GM18502 (cell line): ENCODE data around the gene LTBP1.

Source experiments
- ATAC-seq: cut with Tn5 transposase; IDR thresholded peaks from one replicate; pipeline ENCODE4 v1.9.1; 2021; ENCODE audit warnings: mild to moderate bottlenecking; ENCODE audit not compliant: unreplicated experiment, poor library complexity

The LTBP1 gene

DNA sequence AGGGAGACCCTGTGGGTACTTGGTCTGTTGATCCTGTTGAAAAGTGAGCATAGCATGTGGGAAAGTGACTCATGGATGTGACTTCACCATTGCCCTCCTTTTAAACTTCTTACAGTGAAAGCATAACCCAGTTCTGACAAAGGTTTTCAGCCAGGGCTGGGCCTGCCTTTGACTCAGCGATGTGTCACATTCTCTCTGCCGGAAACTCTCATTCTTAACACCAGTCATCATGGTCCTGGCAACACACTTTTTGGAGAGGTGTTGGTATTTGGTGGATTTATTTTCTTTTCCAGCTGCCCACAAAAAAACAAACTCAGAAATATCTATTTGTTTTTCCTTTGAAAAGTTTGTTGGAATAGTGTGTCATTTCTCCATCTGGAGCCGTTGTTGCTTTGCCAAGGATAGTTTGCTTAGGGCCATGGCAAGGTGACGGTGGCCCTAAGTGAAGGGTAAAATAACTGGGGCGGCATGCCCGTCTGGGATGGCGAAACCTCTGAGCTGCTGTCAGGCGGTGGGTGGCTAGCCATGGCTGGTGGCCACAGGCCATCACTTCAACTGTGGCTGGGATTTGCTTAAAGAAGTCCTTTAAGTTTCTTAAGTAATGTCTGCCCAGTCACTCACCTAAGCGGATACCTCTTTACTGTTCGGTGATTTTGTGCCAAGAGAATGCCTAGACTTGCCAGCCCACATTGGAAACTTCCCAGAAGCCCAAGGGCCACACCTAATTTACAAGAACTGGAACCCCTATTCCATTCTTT lies 123.3 kb downstream of the LTBP1 start:
- no peak for ATAC-seq

DNA sequence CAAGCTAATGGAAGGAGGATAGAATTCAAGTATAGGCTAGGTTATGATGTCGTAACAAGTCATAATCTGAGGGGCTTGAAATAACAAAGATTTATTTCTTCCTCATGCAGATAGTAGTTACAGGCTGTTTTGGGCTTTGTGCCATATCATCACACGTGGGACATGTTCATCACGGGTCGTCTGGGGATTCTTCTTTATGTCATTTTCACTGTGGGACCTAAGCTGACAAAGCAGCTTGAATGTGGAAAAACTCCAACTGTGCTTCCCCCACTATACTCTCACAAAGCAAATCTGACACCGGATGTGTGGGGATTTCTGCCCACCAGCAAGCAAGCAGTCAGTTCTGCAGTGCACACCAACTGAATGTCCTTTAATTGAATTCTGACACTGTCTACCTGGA lies 124.8 kb downstream of the LTBP1 start:
- no peak for ATAC-seq

DNA sequence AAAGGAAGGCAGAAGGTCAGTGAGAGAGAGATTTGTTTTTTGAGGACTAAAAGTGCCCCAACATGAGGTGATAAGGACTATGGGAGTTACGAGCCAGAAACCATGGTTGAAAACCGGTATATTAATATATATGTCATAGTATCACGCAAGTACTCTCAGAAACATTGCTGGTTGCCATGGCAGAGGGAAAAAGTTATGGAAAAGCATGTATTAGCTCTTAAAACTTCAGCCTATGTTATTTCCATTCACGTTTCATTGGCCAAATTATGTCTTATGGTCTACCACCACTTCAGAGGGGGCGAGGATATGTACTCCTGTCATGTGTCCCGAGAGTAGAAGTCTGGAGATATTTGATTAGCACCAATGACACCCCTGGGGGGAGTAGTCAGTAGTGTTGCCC lies 125.9 kb downstream of the LTBP1 start:
- no peak for ATAC-seq

DNA sequence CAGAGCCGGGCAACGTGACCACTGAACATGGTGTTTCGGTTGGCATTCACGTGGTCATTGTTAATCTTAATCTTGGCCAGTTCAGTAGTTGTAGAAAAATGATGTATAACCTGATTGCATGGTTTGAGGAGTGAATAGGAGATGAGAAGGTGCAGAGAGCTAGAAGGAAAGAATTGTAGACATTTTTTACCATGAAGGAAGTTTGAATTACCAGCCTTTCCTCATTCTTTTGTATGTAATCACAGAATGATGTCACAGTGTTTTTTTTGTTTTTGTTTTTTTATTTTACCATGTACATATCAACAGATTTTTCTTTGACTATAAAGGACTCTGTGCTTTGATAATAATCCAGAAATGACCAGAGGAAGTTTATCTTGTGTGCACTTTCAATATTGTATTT lies 126.3 kb downstream of the LTBP1 start:
- ATAC-seq, result no peak

DNA sequence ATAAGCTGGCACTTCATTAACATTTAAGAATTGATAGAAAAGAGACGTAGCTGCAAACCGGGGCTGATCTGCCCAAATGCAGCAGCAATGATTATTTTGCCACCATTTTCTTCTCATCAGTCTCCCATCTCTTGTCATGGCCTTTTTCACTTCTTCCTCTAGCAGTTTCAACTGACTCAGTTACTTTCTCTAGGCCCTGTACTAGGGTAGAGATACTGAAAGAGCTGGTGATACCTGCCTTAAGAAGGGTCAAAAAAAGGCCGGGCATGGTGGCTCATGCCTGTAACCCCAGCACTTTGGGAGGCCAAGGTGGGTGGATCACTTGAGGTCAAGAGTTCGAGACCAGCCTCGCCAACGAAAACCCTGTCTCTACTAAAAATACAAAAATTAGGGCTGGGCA lies 127.4 kb downstream of the LTBP1 start:
- no peak for ATAC-seq

DNA sequence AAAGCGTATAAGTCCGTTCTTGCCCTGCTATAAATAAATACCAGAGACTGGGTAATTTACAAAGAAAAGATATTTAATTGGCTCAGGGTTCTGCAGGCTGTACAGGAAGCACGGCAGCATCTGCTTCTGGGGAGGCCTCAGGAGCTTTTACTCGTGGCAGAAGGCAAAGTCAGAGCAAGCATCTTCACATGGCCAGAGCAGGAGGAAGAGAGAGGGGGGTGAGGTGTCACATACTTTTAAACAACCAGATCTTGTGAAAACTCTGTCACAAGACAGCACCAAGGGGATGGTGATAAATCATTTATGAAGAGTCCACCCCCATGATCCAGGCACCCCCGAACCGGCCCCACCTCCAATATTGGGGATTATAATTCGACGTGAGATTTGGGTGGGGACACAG lies 130.6 kb downstream of the LTBP1 start:
- ATAC-seq, result no peak

DNA sequence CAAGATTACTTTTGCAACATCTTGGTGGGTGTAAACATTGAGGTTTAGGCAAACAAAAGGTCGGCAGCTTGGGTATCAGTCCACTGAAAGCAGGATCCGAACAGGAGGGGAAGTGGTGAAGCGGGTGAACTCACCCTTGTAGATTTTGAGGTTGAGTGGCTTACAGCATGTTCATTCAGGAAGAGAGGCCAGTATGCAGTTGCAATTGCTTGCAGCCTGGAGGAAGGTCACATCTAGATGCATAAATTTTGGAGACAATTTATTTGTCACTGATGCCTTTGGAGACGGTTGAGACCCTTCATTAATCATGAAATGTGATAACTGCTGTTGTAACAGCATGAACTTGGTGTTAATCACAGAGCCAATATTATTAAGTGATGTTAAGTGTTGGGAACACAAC lies 131.1 kb downstream of the LTBP1 start:
- ATAC-seq, result no peak

DNA sequence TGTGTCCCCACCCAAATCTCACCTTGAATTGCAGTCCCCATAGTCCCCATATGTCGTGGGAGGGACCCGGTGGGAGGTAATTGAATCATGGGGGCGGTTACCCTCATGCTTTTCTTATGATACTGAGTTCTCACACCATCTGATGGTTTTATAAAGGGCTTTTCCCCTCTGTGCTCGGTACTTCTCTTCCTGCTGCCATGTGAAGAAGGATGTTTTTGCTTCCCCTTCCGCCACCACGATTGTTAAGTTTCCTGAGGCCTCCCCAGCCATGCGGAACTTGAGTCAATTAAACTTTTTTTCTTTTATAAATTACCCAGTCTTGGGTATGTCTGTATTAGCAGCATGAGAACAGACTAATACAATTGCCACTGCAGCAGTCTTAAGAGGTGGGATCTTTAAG lies 134.9 kb downstream of the LTBP1 start:
- ATAC-seq, result no peak

DNA sequence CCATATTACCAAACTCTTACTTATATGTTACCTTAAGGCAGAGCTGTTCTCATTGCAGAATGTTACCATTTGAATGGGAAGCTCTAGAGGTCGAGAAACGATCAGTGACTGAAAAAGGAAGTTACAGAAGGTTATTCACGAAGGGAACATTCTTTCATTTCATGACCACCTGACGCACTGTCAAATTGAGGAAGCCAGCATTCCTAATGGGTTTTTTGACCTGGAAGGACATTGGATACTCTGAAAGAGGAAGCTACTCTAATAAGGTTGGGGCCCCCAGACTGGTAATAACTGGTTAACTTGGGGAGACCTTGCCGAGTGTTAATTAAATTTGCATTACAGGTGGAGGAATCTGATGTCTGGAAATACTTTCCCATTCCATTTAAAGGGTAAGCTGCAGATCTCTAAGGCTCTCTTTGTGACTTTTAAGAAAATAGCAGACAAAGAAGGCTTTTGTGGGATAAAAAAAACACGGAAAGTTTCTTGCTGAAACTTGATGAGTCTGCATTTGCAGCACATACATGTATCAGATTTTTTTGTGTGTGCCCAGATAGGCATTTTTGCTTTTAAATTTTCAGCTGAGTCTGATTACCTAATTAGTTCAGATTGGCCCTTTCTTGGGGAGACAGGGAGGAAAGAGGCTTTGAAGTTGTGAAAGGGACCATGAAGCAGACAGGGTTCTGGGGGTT lies 137.1 kb downstream of the LTBP1 start:
- no peak for ATAC-seq

DNA sequence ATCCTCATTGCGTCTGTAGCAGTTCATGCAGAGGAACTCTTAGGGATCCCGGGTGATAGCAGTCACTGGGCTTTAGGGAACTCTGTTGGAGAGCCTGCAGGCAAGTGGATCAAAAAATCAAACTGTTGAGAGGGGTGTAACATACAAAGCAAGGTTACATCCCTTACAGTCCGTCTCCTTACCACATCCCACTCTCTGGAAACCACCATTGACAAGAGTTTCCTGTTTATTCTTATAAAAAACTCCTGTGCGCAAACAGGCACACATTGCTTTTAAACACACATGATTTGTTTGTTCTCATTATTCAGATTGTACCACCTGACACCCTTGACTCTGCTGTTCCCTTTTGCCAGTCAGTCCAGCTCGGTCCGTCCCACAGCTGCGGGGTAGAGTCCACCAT lies 137.7 kb downstream of the LTBP1 start:
- ATAC-seq, result no peak

DNA sequence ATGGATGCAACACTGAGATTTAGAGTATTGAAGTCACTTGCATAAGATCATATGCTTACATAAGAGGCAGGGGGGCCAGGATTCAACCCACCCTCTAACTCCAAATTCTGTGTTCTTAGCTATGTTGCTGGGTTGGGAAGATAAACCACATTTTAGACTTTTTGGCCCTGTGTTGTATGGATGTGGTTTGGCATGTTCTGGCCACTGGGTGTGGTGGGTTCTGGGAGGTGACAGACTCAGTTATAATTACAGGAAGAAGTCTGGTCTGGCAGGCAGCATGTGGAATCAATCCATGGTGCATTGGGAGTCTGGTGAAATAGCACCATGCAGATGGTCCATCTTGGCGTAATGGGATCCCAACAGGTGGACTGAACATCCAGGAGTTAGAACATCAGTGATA lies 138.9 kb downstream of the LTBP1 start:
- no peak for ATAC-seq

DNA sequence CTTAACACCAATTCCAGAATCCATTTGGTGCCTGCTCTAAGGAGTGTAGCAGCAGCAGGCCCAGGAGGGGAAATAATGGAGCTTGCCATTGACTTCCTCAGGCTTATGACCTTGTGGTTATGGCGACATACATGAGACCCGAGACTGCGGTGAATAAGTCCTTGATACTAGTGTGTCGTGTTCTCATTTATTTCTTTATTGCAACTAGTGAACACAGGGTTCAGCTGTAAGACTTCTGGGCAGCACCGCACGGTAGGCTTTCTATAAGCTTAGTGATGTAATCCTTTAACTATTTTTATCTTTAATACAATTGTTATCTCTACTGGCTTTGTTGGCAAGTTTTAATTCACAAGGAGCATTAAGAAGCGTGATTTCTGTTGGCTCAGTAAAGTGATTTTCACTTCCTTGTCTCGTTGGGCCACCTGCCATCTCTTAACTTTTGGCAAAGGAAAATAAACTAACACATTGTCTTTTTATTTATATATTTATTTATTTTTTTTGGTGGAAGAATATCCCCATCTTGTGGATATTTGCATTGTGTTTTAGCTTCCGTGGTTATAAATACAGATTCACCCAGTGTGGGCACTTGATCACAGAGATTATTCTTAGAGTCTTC lies 139.8 kb downstream of the LTBP1 start:
- ATAC-seq, result no peak

DNA sequence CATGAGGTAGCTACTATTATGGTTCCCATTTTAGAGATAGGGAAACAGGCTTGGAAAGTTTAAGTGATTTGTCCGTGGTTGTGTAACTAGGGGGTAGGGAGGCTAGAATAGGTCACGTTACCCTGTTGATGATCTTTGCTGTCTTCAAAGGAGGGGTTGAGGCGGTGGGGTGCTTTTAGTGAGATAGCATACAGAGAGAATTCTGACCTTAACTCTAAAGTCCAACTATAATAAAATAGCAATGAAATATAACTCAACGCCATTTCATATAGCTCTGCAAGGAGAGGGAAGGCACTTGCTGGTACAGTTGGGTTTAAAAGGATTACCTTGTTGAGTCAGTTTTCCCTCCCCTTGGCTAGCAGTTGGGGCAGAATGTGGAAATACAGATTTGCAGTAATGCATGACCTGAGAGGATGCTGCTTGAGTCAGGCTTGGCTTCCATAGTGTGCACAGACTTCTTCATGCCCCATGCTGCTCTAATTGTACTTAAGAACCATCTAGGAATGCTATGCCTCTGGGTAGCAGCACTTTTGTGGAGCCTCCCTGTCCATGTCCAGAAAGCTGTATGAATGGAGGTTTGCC lies 143.9 kb downstream of the LTBP1 start:
- ATAC-seq, result no peak

DNA sequence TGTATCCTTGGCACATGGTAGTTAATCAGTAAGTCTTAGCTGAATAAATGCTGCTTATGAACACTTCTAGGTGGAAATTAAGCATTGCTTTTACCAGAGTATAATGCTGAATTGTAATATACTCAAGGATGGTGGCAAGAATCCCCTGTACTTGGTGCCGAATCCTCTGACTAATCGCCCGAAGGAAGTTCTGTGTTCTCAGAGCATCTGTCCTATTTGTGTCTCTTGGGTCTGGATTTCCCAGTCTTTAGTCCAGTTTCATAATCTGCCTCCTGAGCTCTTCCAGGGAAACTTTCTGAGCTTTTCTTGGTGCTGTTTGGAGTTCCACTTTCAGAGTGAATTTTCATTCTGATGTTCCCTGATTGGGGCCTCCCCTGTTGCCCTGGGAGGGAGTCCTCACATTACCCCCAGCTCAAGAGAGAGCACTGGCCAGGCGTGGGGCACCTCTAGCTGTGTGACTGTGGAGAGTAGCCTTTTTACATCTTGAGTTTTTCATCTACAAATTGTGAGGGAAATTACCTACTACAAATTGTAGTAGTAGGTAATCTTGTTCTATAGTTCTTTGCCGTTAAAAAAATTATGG lies 144.9 kb downstream of the LTBP1 start:
- ATAC-seq, result no peak

DNA sequence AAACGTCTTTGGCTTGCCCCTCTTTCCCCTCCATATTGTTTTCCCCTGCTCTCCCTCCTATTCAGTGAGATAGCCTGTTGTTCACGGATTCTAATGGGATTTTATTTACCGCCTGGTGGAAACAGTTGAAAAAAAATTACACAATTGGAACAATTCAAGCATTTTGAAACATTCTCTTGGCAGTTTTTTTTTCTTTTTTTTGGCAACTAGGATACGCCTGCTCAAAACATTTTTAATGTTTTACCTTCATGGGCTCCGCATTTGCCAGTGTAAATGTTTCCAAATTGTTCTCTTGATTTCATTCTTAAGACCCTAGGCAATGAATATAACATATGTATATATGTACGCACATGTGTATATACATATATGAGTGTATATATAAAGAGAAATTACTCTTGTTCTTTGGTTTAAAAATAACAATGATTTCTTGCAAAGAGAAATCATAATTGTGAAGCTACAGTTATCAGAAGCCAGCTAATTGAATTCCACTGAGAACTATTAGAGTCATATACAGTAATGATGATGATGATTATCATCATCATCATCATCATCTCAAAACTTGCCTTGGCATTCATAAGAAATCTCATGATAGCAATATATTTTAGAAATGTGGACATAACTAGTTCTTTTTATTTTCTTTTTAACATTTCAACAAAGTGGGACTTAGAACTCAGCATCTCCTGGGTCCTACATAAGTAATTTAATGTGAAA lies 146.7 kb downstream of the LTBP1 start:
- no peak for ATAC-seq

DNA sequence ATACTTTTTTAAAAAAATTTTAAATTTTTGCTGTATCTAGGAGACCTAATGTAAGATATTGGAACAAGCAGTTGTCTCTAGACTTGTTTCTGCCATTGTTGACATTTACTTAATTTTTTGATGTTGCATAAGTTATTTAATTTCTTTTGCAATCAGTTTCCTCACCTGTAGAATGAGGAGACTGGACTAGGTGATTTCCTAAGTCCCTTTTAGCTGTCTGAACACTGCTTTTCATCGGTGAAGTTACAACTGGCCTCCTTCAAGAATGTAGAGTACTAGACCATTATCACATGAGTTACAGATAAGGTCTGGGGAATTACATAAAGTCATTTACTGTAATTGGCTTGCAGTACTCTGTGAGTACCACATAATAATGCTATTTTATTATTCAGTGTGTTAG lies 147.6 kb downstream of the LTBP1 start:
- no peak for ATAC-seq

DNA sequence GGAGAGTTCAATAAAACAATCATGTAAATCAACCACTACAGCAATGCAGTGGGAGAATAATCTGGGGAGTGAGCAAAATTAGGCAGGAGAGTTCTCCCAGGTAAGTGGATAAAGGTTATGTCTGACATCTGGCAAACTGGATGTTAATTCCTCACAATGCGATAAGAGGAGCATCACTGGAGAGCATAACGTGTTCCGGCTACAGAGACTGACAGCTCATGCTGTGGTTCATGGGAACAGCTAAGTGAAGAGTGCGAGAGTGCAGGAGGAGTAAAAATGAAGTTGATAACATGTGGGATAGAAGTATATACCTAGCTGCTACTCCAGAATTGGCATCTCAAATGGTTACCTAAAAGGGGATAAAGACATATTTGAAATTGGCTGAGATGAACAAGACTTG lies 153.2 kb downstream of the LTBP1 start:
- ATAC-seq, result no peak

DNA sequence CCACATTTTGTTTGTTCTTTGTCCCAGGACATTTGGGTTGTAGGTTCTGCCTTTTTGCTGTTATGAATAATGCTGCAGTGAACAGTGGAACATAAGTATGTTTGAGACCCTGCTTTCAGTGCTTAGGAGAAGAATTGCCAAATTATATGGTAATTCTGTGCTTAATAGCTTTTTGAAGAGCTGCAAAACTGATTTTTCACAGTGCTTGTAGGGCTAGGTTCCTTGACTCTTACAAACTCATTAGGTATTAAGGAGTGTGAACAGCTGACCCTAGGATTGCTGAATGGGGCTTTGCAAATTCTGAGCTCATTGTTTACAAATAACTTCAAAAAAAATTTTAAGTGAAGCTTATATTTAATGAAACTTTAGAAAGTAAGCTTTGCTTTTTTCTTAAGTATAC lies 154.2 kb downstream of the LTBP1 start:
- no peak for ATAC-seq

DNA sequence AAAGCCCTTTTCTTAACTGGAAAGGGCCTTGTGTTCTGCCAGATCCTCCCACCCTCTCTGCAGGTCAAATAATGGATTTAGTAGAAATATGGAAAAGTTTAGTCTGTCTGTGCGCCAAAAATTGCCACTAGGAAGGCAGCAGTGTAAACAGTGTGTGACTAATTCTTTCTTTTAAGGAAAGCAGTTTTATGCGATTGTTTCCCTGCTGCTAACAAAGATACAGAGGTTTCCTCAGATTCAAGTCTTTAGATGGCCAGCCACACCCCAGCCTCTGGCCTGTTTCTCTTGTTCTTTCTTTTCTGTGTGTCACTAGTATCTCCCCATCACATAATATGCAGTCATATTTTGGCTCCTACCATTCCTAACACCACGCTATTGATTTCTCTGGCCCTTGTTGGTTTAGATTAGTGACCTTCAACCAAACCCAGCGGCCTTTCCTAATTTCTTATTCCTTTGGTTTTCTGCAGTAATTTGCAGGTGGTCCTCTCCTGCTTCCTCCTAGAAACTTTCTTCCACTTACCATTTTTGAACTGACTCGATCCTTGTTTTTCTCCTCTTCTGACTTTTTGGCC lies 157.4 kb downstream of the LTBP1 start:
- ATAC-seq, result no peak

DNA sequence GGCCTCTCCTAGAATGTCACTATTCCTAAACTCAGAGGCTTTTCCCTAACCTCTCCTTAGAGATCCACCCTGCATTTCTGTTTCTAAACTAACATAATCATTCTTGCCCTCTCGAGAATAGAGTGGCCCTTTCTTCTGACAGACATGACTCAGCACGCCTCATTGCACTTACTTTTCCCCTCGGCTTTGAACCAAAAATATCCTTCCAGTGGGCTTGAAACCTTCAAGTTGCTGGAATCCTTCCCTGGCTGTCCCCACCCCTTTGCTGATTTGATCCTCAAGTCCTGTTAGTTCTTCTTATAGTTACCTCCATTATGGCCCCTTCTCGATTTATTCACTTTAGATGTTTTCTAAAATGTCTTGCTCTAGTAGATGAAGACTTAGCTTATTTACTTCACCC lies 158.0 kb downstream of the LTBP1 start:
- no peak for ATAC-seq
